HG02759 (cell line): ENCODE results near the gene MYH11.
"Not testable (repeated sequence)": the region's sequence is repeated elsewhere in the genome, so short reads cannot be mapped to it uniquely, and the experiment has no call there.

Experiments used
- ATAC-seq: cut with Tn5 transposase; IDR thresholded peaks from one replicate; pipeline ENCODE4 v1.9.1; 2021; ENCODE audit warnings: mild to moderate bottlenecking, moderate library complexity; ENCODE audit not compliant: unreplicated experiment

The MYH11 gene

GRCh38 chr16:15879255-15879811 lies 22.5 kb upstream of the MYH11 start:
- ATAC-seq = no peak

- no peak for ATAC-seq
Measured at GRCh38 chr16:15876503-15876902, 19.7 kb upstream of the MYH11 start.

GRCh38 chr16:15874745-15875314 lies 18.0 kb upstream of the MYH11 start:
- ATAC-seq = no peak

- ATAC-seq = no peak
Measured at GRCh38 chr16:15873737-15874136, 16.9 kb upstream of the MYH11 start.

GRCh38 chr16:15873301-15873700 lies 16.5 kb upstream of the MYH11 start:
- ATAC-seq = no peak

- ATAC-seq = no peak
Measured at GRCh38 chr16:15870011-15870410, 13.2 kb upstream of the MYH11 start.

GRCh38 chr16:15866451-15866850 lies 9.6 kb upstream of the MYH11 start:
- no peak for ATAC-seq

- no peak for ATAC-seq
Measured at GRCh38 chr16:15865742-15866141, 8.9 kb upstream of the MYH11 start.

GRCh38 chr16:15864939-15865338 lies 8.1 kb upstream of the MYH11 start:
- no peak for ATAC-seq

GRCh38 chr16:15861996-15862395 lies 5.2 kb upstream of the MYH11 start:
- ATAC-seq = no peak

GRCh38 chr16:15858921-15859668 lies 2.3 kb upstream of the MYH11 start:
- ATAC-seq = no peak

- ATAC-seq = no peak
Measured at GRCh38 chr16:15857724-15858560, 1.1 kb upstream of the MYH11 start.

- ATAC-seq = no peak
Measured at GRCh38 chr16:15856182-15856581, 646 bp downstream of the MYH11 start.

- ATAC-seq = no peak
Measured at GRCh38 chr16:15855704-15856003, 1.2 kb downstream of the MYH11 start.

- no peak for ATAC-seq
Measured at GRCh38 chr16:15854906-15855703, 1.7 kb downstream of the MYH11 start.

GRCh38 chr16:15854061-15854460 lies 2.8 kb downstream of the MYH11 start:
- ATAC-seq = no peak

GRCh38 chr16:15853021-15853420 lies 3.8 kb downstream of the MYH11 start:
- ATAC-seq = no peak

GRCh38 chr16:15850555-15850954 lies 6.3 kb downstream of the MYH11 start:
- ATAC-seq = not testable (repeated sequence)

- ATAC-seq = no peak
Measured at GRCh38 chr16:15849209-15849981, 7.4 kb downstream of the MYH11 start.

GRCh38 chr16:15847611-15848175 lies 9.1 kb downstream of the MYH11 start:
- no peak for ATAC-seq
